DMS153 treated with DMSO at 0.1 percent for 48 hours (cell line): Measurements from ENCODE around the gene SRGAP1.
"Not testable (repeated sequence)": the region's sequence is repeated elsewhere in the genome, so short reads cannot be mapped to it uniquely, and the experiment has no call there.

ENCODE experiments used
- DNase-seq: peaks from one replicate; lab custom pipeline; 2025; ENCODE audit not compliant: unreplicated experiment; lab: John Stamatoyannopoulos, UW

The SRGAP1 gene

GRCh38 chr12:64103825-64104740, 259.6 kb downstream of the SRGAP1 start:
- no peak for DNase-seq

GRCh38 chr12:64105026-64105425, 260.5 kb downstream of the SRGAP1 start:
- DNase-seq, result no peak

GRCh38 chr12:64107776-64108175, 263.3 kb downstream of the SRGAP1 start:
- no peak for DNase-seq

- DNase-seq, result no peak
Measured at GRCh38 chr12:64109706-64110105, 265.2 kb downstream of the SRGAP1 start.

GRCh38 chr12:64110864-64111263, 266.4 kb downstream of the SRGAP1 start:
- no peak for DNase-seq

- DNase-seq, result no peak
Measured at GRCh38 chr12:64116969-64117368, 272.5 kb downstream of the SRGAP1 start.

GRCh38 chr12:64120568-64120967, 276.1 kb downstream of the SRGAP1 start:
- no peak for DNase-seq

- not testable (repeated sequence) for DNase-seq
Measured at GRCh38 chr12:64121086-64121485, 276.6 kb downstream of the SRGAP1 start.

GRCh38 chr12:64122154-64122553, 277.7 kb downstream of the SRGAP1 start:
- DNase-seq, result no peak

GRCh38 chr12:64122995-64123394, 278.5 kb downstream of the SRGAP1 start:
- no peak for DNase-seq

GRCh38 chr12:64123448-64123847, 278.9 kb downstream of the SRGAP1 start:
- no peak for DNase-seq

GRCh38 chr12:64124511-64125197, 280.2 kb downstream of the SRGAP1 start:
- DNase-seq, result no peak

GRCh38 chr12:64125913-64126312, 281.4 kb downstream of the SRGAP1 start:
- no peak for DNase-seq

GRCh38 chr12:64127811-64128210, 283.3 kb downstream of the SRGAP1 start:
- no peak for DNase-seq

- DNase-seq, result no peak
Measured at GRCh38 chr12:64128366-64128765, 283.9 kb downstream of the SRGAP1 start.

GRCh38 chr12:64130476-64130875, 286.0 kb downstream of the SRGAP1 start:
- DNase-seq, result not testable (repeated sequence)

- DNase-seq, result not testable (repeated sequence)
Measured at GRCh38 chr12:64131456-64131855, 287.0 kb downstream of the SRGAP1 start.

GRCh38 chr12:64132672-64133071, 288.2 kb downstream of the SRGAP1 start:
- DNase-seq, result not testable (repeated sequence)

- DNase-seq, result no peak
Measured at GRCh38 chr12:64137117-64137516, 292.6 kb downstream of the SRGAP1 start.

GRCh38 chr12:64139021-64139420, 294.5 kb downstream of the SRGAP1 start:
- no peak for DNase-seq

GRCh38 chr12:64142382-64142781, 297.9 kb downstream of the SRGAP1 start:
- DNase-seq, result no peak

GRCh38 chr12:64142784-64143183, 298.3 kb downstream of the SRGAP1 start:
- no peak for DNase-seq
